Measurements from ENCODE around the gene PPP6R2.

The PPP6R2 gene

DNA sequence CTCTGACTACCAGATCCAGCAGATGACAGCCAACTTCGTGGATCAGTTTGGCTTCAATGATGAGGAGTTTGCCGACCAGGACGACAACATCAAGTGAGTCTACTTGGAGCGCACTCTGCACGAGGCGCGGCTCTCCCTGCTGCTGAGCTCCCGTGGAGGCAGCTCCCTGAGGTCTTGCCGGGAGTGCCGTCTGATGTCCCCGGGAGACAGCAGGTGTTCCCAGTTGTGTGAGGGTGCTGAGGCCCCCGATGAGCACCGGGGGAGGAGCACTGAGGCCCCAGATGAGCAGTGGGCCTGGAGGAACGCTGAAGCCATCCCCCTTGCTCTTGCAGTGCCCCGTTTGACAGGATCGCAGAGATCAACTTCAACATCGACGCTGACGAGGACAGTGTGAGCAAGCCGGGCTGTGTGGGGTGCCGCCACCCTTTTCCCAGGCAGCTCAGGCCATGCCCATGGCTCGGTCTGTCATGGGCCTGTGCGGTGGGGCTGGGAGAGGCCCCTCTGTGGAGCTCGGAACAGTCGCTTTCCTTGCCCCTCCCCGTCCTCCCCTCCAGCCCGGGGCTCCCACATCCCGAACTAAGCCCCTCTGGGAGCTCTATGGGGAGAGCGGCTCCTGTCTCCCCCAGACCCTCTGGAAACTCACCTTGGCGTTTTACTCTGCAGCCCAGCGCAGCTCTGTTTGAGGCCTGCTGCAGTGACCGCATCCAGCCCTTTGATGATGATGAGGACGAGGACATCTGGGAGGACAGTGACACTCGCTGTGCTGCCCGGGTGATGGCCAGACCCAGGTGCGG, 94.6 kb downstream of the PPP6R2 start:
- CTCF ChIA-PET: interaction anchor here (1.7 kb wide), 1 partner anchor 14 kb away, joined by 4 read pairs; no protein-coding TSS in a partner anchor
- DNase-seq: no peak
- Mint-ChIP-seq H3K27ac (no peak overlapping the region), H3K27me3 (no peaks in the 10 kb centered on the region), H3K36me3 (peaks cover 7% of the 10 kb centered on the region), H3K9me3 (no peaks in the 10 kb centered on the region), H3K4me1 (no peaks in the 10 kb centered on the region), H3K4me3 (no peak overlapping the region)

DNA sequence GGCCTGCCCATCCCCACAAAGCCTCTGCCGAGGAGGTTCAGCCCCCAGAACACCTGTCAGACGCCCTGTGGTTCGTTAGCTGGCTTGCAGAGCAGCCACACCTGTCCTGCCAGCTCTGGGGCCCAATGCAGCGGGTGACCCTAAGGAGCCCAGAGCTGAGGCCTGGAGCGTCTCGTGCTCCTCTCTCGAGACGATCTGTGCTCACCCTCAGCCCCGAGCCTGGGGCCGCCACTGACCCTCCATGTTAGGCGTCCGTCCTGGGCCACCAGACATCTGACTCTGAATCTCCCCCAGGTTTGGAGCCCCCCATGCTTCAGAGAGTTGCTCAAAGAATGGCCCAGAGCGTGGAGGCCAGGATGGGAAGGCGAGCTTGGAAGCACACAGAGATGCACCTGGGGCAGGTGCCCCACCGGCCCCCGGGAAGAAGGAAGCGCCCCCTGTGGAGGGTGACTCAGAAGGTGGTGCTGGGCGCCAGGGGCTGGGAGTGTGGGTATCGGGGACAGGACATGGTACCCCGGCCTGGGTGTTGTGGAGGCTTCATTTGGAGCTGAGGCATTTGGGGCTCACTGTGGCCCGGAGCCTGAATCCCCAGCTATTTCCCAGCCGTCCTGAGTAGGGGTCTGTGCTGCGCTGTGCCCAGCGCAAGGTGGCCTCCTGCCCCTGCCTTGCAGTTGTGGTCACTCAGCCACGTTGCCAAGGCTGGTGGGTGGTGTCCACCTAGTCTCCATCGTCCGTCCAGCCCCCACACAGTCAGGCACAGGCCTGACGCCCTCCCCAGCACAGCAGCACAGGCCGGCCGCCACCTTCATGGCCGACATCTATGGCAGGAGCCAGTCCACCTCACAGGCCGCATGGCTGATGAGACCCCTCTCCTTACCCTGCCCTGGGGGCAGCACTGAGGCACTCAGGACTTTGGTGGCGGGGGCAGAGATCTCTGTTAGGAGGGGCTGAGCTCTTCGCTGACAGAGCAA, 95.5 kb downstream of the PPP6R2 start:
- CTCF ChIA-PET: interaction anchor here (1.7 kb wide), 1 partner anchor 13 kb away, joined by 4 read pairs; no protein-coding TSS in a partner anchor
- DNase-seq: no peak
- Mint-ChIP-seq H3K4me1 (peaks cover 2% of the 10 kb centered on the region), H3K27ac (no peak overlapping the region), H3K4me3 (no peak overlapping the region), H3K27me3 (no peaks in the 10 kb centered on the region), H3K36me3 (peaks cover 11% of the 10 kb centered on the region), H3K9me3 (no peaks in the 10 kb centered on the region)

DNA sequence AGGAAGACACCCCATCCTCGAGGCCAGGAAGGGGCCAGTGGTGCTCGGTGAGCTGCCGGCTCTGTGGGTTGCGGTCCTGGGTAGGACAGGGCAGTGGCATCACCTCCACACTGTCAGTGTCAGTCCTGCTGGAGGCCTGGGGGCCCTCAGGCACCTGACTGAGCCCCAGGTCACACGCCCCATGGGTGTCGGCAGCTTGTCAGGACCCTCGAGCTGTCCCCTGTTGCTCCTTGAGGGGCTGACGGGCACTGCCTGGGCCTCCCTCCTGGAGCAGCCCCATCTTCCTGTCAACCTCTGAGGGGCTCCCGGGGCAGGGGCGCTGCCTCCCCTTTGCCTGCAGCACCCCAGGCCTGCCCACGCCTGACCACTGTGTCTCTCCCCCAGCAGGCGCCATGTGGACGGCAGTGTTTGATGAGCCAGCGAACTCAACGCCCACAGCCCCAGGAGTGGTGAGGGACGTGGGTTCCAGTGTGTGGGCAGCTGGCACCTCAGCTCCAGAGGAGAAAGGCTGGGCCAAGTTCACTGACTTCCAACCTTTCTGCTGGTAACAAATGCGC, 96.3 kb downstream of the PPP6R2 start:
- CTCF ChIA-PET: interaction anchor here (1.7 kb wide), 1 partner anchor 12 kb away, joined by 4 read pairs; no protein-coding TSS in a partner anchor
- Mint-ChIP-seq H3K4me3 (no peak overlapping the region), H3K36me3 (peaks cover 11% of the 10 kb centered on the region), H3K27me3 (no peaks in the 10 kb centered on the region), H3K9me3 (no peaks in the 10 kb centered on the region), H3K4me1 (peaks cover 2% of the 10 kb centered on the region), H3K27ac (no peak overlapping the region)
- no peak for DNase-seq

DNA sequence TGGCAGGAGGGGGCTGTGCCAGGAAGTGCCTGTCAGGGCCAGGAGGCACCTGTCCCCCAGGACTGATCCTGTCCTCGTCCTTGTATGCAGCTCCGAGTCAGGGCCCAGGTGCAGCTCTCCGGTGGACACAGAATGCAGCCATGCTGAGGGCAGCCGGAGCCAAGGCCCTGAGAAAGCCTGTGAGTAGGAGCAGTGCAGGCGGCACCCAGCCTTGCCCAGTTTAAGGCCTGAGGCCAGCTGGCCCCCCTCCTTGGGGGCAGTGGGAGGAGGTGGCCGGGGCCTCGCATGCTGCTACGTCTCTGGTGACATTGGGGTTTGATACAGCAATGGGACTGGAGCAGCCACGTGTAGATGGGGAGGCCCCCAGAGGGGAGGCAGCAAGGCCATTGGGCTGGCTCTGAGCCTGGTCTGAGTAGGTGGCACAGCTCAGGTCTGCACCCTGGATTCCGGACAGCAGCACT, 96.8 kb downstream of the PPP6R2 start:
- DNase-seq: no peak
- CTCF ChIA-PET: no interaction called here
- peaks cover 2% of the 10 kb centered on the region for H3K4me1 Mint-ChIP-seq
- H3K4me3 Mint-ChIP-seq: no peak overlapping the region
- no peaks in the 10 kb centered on the region for H3K9me3 Mint-ChIP-seq
- no peak overlapping the region for H3K27ac Mint-ChIP-seq
- H3K27me3 Mint-ChIP-seq: no peaks in the 10 kb centered on the region
- H3K36me3 Mint-ChIP-seq: peaks cover 11% of the 10 kb centered on the region

DNA sequence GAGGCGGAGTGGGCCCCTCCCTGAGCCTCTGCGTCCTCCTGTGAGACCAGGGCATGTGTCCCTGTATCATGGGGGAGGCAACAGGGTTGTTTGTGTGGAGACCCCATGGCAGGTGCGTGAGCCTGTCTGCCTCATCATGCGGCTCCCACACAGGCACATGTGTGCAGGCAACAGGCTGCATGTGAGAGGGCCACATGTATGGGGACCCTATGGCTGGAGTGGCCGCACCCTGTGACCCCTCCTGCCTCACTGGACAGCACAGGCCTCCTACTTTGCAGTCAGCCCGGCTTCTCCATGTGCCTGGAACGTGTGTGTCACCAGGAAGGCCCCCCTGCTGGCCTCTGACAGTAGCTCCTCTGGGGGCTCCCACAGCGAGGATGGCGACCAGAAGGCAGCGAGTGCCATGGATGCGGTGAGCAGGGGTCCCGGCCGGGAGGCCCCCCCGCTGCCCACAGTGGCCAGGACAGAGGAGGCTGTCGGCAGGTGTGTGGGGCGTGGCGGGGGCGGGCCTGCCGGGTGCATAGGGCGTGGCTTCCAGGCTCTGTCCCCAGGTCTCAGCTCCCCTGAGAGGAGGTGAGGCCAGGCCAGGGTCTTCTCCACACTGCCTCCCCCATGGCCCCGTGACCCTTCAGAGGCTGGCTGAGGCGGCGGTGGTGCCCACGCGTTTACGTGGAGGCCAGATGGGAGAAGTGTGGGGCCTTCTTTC, 97.6 kb downstream of the PPP6R2 start:
- CTCF ChIA-PET: no interaction called here
- H3K27me3 Mint-ChIP-seq: no peaks in the 10 kb centered on the region
- H3K4me3 Mint-ChIP-seq: no peak overlapping the region
- H3K27ac Mint-ChIP-seq: no peak overlapping the region
- DNase-seq: no peak
- H3K36me3 Mint-ChIP-seq: peaks cover 12% of the 10 kb centered on the region
- no peaks in the 10 kb centered on the region for H3K9me3 Mint-ChIP-seq
- peaks cover 8% of the 10 kb centered on the region for H3K4me1 Mint-ChIP-seq

DNA sequence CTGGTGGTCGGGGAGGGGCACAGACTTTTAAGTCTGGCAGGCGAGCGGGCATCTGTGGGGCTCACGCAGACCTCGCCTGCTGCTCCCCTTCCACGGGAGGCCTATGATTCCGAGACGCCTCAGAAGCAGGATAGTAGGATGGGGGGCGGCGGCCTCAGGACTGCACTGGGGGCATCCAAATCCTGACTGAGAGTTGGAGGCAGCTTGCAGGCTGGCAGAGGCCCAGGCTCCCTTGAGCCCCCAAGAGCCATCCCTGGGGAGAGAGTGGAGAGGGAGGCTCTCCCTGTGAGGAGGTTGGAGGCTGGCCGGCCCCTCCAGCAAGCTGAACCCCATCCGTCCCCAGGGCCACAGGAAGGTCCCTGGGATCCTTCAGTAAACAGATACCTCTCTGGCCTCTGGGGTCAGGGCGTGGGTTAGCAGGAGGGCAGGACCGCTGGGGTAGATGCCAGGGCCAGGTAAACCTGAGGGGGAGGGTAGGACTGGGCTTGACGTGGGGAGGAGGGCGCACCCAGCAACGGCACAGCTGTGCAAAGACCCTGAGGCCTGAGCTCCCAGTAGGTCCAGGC, 98.4 kb downstream of the PPP6R2 start:
- Mint-ChIP-seq H3K36me3 (peaks cover 16% of the 10 kb centered on the region), H3K9me3 (no peaks in the 10 kb centered on the region), H3K27me3 (no peaks in the 10 kb centered on the region), H3K27ac (peak overlapping the region; percentile 33), H3K4me1 (peaks cover 11% of the 10 kb centered on the region), H3K4me3 (peak overlapping the region; percentile 23)
- no peak for DNase-seq
- CTCF ChIA-PET: no interaction called here

DNA sequence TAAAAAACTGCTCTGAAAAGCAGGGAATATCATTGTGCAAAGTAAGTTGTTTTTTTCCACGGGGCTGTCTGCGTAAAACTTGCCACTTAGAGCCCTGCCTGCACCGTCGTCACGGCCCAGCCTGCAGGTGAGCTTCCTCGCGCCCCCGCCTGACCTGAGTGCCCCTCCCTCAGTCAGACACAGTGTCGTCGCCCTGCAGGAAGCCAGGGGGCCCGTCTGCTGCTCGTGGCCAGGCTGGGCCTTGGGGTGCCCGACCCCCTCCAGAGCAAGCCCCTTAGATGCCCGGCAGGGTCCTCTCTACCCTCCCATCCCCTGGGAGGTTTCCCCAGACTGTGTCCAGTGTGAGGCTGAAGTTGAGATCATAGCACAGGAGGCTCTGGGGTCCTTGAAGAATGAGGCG, 100.1 kb downstream of the PPP6R2 start:
- peaks cover 24% of the 10 kb centered on the region for H3K36me3 Mint-ChIP-seq
- no peak for DNase-seq
- H3K27ac Mint-ChIP-seq: peak overlapping the region; percentile 37
- no peaks in the 10 kb centered on the region for H3K9me3 Mint-ChIP-seq
- CTCF ChIA-PET: interaction anchor here (0.7 kb wide), 1 partner anchor 54 kb away, joined by 3 read pairs; no protein-coding TSS in a partner anchor
- peaks cover 11% of the 10 kb centered on the region for H3K4me1 Mint-ChIP-seq
- no peaks in the 10 kb centered on the region for H3K27me3 Mint-ChIP-seq
- no peak overlapping the region for H3K4me3 Mint-ChIP-seq

DNA sequence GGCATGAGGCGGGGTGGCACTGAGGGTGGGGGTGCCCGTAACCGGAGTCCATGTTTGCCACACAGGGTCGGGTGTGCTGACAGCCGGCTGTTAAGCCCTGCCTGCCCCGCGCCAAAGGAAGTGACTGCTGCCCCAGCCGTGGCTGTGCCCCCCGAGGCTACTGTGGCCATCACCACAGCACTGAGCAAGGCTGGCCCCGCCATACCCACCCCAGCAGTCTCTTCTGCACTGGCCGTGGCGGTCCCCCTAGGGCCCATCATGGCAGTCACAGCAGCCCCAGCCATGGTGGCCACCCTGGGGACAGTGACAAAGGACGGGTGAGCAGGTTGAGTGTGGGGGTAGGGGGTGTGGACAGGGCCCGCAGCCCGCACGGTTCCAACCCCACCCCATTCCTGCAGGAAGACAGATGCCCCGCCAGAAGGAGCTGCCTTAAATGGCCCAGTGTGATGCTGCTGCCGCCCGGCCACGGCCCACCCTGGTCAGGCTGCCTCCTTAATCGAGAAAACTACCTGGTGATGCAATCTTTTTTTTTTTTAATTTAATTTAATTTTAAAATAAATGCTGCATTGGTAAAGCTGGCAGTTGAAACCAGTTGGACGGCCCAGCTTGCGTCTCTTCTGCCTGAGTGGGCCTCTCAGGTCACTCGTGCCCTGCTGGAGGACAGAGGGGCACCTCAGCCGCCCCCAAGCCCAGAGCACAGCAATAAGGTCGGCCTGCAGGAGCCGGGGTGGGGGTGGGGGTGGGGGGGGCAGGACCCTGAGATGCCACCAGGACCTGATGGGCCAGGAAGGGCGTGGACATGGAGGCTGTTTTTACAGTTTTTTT, 100.9 kb downstream of the PPP6R2 start:
- Mint-ChIP-seq H3K27me3 (no peaks in the 10 kb centered on the region), H3K27ac (no peak overlapping the region), H3K4me3 (no peak overlapping the region)

DNA sequence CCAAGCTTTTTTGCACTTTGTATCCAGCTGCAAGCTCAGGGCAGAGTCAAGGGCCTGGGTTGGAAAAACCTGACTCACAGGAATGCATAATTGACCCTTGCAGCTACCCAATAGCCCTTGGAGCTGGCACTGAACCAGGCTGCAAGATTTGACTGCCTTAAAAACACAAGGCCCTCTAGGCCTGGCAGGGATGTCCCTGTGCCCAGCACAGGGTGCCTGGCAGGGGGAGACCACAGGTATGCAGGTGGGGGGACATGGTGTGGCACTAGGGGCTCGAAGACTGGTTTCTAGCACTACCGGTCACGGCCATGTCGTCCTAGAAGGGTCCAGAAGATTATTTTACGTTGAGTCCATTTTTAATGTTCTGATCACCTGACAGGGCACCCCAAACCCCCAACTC, 101.5 kb downstream of the PPP6R2 start:
- H3K27ac Mint-ChIP-seq: peak overlapping the region; percentile 65
- no peak for DNase-seq
- CTCF ChIA-PET: interaction anchor here (0.6 to 1.0 kb wide), 4 partner anchors 24 to 176 kb away, joined by 3 to 4 read pairs (median 3); no protein-coding TSS in a partner anchor

More for the DNA sequence above, 100.9 kb downstream of the PPP6R2 start:
- H3K36me3 Mint-ChIP-seq: peaks cover 31% of the 10 kb centered on the region
- no peak for DNase-seq
- no peaks in the 10 kb centered on the region for H3K9me3 Mint-ChIP-seq
- CTCF ChIA-PET: interaction anchor here (0.6 to 0.7 kb wide), 2 partner anchors 55 to 126 kb away, joined by 3 to 4 read pairs; no protein-coding TSS in a partner anchor
- peaks cover 11% of the 10 kb centered on the region for H3K4me1 Mint-ChIP-seq

DNA sequence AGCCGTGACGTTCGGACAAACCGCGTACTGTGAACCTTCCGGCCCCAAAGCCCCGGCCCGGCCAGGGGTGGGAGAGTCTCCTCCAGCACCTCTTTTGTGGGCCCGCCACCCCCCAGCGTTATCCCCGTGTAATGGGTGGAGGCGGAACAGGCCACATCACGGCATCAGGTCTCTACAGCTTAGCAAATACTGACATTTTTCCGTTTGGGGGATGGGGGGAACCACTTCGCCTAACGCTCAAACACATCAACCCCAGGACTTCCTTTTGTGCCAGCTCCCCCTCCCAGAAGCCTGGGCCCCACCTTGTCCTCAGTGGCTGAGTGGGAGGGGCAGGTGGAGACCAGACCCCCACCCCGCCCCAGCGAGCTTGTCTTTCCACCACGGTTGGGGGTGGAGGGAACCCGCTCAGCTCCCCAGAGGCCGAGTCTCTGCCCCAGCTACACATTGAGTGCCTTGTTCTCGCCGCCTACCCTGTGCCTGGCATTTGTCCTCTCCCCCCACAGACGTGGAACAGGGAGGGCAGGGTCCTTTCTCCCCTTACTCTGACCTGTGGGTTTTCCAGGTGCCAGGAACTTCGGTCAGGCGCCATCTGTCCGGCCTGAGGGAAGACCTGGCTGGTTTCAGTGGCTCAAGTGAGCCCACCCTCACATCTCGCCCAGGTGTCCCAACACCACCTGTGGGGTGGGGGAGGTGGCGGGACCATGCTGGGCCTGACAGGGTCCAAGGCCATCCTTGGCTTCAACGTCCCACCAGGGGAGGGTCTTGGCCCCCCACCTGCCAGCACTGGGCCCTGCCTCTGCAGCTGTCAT, 102.1 kb downstream of the PPP6R2 start:
- no peak overlapping the region for H3K4me3 Mint-ChIP-seq

More for the DNA sequence above, 101.5 kb downstream of the PPP6R2 start:
- peaks cover 11% of the 10 kb centered on the region for H3K4me1 Mint-ChIP-seq
- peaks cover 35% of the 10 kb centered on the region for H3K36me3 Mint-ChIP-seq
- no peak overlapping the region for H3K4me3 Mint-ChIP-seq
- no peaks in the 10 kb centered on the region for H3K27me3 Mint-ChIP-seq
- no peaks in the 10 kb centered on the region for H3K9me3 Mint-ChIP-seq

DNA sequence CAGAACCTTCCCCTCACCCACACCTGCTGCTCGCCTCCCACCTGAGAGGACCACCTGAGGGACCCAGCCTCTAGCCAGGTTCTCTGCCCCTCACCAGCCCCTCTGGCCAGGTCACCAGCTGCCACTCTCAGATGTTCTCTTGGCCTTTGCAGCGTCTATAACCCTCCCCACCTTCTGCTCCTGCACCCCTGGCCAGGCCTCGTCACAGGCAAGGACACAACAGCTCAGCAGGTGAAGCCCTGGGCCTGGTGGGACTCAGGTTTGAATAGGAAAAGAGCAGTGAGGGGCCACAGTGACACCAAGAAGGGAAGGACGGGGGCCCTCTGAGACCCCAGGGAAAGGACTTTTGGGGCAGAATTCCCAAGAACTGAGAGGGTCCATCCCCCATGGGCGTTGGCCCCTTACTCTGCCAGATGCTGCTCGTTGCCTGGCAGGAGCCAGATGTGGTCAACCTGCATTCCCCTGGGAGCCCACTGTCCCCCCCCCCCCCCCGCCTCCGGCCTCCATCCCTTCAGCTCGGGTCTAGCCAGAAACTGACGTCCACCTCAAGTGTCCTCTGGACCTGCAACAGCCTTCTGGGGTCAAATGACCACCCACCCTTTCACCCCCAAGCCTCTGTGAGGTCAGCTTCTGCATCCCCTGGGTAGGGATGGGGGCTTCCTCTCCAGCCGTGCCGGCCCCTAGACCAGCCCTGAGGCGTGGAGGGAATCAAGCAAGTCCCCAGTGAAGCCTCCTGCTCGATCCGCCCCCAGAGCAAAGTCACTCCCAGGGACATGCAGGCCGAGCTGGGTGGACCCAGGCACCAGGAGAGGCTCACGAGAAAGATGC, 103.0 kb downstream of the PPP6R2 start:
- H3K4me1 Mint-ChIP-seq: peaks cover 11% of the 10 kb centered on the region
- no peak for DNase-seq
- CTCF ChIA-PET: interaction anchor here (0.9 to 1.2 kb wide), 2 partner anchors 25 to 104 kb away, joined by 3 read pairs; no protein-coding TSS in a partner anchor
- no peaks in the 10 kb centered on the region for H3K27me3 Mint-ChIP-seq
- H3K27ac Mint-ChIP-seq: peak overlapping the region; percentile 45
- no peaks in the 10 kb centered on the region for H3K9me3 Mint-ChIP-seq
- H3K36me3 Mint-ChIP-seq: peaks cover 41% of the 10 kb centered on the region
- H3K4me3 Mint-ChIP-seq: no peak overlapping the region

More for the DNA sequence above, 102.1 kb downstream of the PPP6R2 start:
- H3K27me3 Mint-ChIP-seq: no peaks in the 10 kb centered on the region
- CTCF ChIA-PET: interaction anchor here (0.6 to 1.2 kb wide), 4 partner anchors 24 to 175 kb away, joined by 3 read pairs; no protein-coding TSS in a partner anchor
- H3K9me3 Mint-ChIP-seq: no peaks in the 10 kb centered on the region
- peak overlapping the region; percentile 65 for H3K27ac Mint-ChIP-seq
- peaks cover 11% of the 10 kb centered on the region for H3K4me1 Mint-ChIP-seq
- H3K36me3 Mint-ChIP-seq: peaks cover 38% of the 10 kb centered on the region
- DNase-seq: no peak
